ENCODE measurements around the gene RNF215. TPM values are rescaled to one million over a fixed set of nuclear protein-coding genes. Genes with fewer than 3 reads are reported as not detected.
"Not testable (repeated sequence)": the region's sequence is repeated elsewhere in the genome, so short reads cannot be mapped to it uniquely, and the experiment has no call there.

Gene RNF215
- total RNA-seq, 1 donor from 2014 or later, result 8.6 TPM

- CTCF ChIA-PET, result interaction anchor here (0.7 to 1.1 kb wide), 2 partner anchors 11 to 97 kb away, joined by 3 read pairs; no protein-coding TSS in a partner anchor
Measured at GRCh38 chr22:30402028-30402765, 15.0 kb upstream of the RNF215 start.

GRCh38 chr22:30401024-30401423 lies 13.8 kb upstream of the RNF215 start:
- DNase-seq; ATAC-seq (ENCODE audit: low read depth); intact Hi-C loops (cut with micrococcal nuclease); H3K9me3 Mint-ChIP-seq; POLR2A ChIA-PET; H3K27ac Mint-ChIP-seq; H3K36me3 Mint-ChIP-seq (ENCODE audit: low read depth); H3K4me3 Mint-ChIP-seq; H3K4me1 Mint-ChIP-seq: not testable (repeated sequence)
- H3K27me3 Mint-ChIP-seq, result peaks cover 22% of the 10 kb centered on the region
- CTCF ChIA-PET, result interaction anchor here (1.1 kb wide), 1 partner anchor 10 kb away, joined by 3 read pairs; no protein-coding TSS in a partner anchor

More at GRCh38 chr22:30402028-30402765, 15.0 kb upstream of the RNF215 start:
- Mint-ChIP-seq H3K27me3 (peaks cover 14% of the 10 kb centered on the region), H3K4me3 (no peak overlapping the region), H3K9me3 (no peaks in the 10 kb centered on the region), H3K27ac (no peak overlapping the region), H3K4me1 (peaks cover 3% of the 10 kb centered on the region), H3K36me3 (ENCODE audit: low read depth) (no peaks in the 10 kb centered on the region)
- ATAC-seq (ENCODE audit: low read depth) (no peak), DNase-seq (no peak)
- TF ChIP-seq CTCF (IDR thresholded peaks at IDR 0.05), result no peak
- POLR2A ChIA-PET, result interaction anchor here (0.7 kb wide), 2 partner anchors 13 to 233 kb away, joined by 3 to 4 read pairs; partner anchors contain the start of gene SLC35E4
- intact Hi-C loops (cut with micrococcal nuclease), result no loop called here

GRCh38 chr22:30400159-30400558 lies 12.9 kb upstream of the RNF215 start:
- H3K9me3 Mint-ChIP-seq, result no peaks in the 10 kb centered on the region
- H3K4me1 Mint-ChIP-seq, result peaks cover 9% of the 10 kb centered on the region
- H3K36me3 Mint-ChIP-seq (ENCODE audit: low read depth), result no peaks in the 10 kb centered on the region
- H3K27ac Mint-ChIP-seq, result no peak overlapping the region
- H3K27me3 Mint-ChIP-seq, result peaks cover 31% of the 10 kb centered on the region
- DNase-seq (no peak), ATAC-seq (ENCODE audit: low read depth) (no peak)
- no peak overlapping the region for H3K4me3 Mint-ChIP-seq
- ChIA-PET CTCF (no interaction called here), POLR2A (no interaction called here)
- intact Hi-C loops (cut with micrococcal nuclease), result no loop called here
- no peak for TF ChIP-seq CTCF (IDR thresholded peaks at IDR 0.05)

GRCh38 chr22:30399718-30400117 lies 12.5 kb upstream of the RNF215 start:
- H3K36me3 Mint-ChIP-seq (ENCODE audit: low read depth), result no peaks in the 10 kb centered on the region
- no peak overlapping the region for H3K4me3 Mint-ChIP-seq
- ChIA-PET CTCF (interaction anchor here (1.1 kb wide), 1 partner anchor 12 kb away, joined by 3 read pairs; no protein-coding TSS in a partner anchor), POLR2A (no interaction called here)
- TF ChIP-seq CTCF (IDR thresholded peaks at IDR 0.05), result no peak
- ATAC-seq (ENCODE audit: low read depth) (no peak), DNase-seq (no peak)
- H3K27ac Mint-ChIP-seq, result no peak overlapping the region
- peaks cover 9% of the 10 kb centered on the region for H3K4me1 Mint-ChIP-seq
- intact Hi-C loops (cut with micrococcal nuclease), result no loop called here
- no peaks in the 10 kb centered on the region for H3K9me3 Mint-ChIP-seq
- H3K27me3 Mint-ChIP-seq, result peaks cover 31% of the 10 kb centered on the region

GRCh38 chr22:30398685-30399680 lies 11.8 kb upstream of the RNF215 start:
- Mint-ChIP-seq H3K4me3 (no peak overlapping the region), H3K27me3 (peaks cover 31% of the 10 kb centered on the region), H3K4me1 (peaks cover 9% of the 10 kb centered on the region), H3K36me3 (ENCODE audit: low read depth) (no peaks in the 10 kb centered on the region), H3K9me3 (no peaks in the 10 kb centered on the region), H3K27ac (no peak overlapping the region)
- DNase-seq, result no peak
- intact Hi-C loops (cut with micrococcal nuclease), result no loop called here
- TF ChIP-seq CTCF (IDR thresholded peaks at IDR 0.05), result no peak
- POLR2A ChIA-PET, result no interaction called here
- ATAC-seq (ENCODE audit: low read depth), result no peak
- CTCF ChIA-PET, result interaction anchor here (1.1 kb wide), 1 partner anchor 11 kb away, joined by 3 read pairs; no protein-coding TSS in a partner anchor
